ENCODE measurements around the gene GIMAP5.

GRCh38 chr7:150755473-150756099 is 18.4 kb downstream of the GIMAP5 start:
- TF ChIP-seq, protein P1, sequence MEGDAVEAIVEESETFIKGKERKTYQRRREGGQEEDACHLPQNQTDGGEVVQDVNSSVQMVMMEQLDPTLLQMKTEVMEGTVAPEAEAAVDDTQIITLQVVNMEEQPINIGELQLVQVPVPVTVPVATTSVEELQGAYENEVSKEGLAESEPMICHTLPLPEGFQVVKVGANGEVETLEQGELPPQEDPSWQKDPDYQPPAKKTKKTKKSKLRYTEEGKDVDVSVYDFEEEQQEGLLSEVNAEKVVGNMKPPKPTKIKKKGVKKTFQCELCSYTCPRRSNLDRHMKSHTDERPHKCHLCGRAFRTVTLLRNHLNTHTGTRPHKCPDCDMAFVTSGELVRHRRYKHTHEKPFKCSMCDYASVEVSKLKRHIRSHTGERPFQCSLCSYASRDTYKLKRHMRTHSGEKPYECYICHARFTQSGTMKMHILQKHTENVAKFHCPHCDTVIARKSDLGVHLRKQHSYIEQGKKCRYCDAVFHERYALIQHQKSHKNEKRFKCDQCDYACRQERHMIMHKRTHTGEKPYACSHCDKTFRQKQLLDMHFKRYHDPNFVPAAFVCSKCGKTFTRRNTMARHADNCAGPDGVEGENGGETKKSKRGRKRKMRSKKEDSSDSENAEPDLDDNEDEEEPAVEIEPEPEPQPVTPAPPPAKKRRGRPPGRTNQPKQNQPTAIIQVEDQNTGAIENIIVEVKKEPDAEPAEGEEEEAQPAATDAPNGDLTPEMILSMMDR (IDR thresholded peaks at IDR 0.05), result no peak
- TF ChIP-seq EZH2 (IDR thresholded peaks at IDR 0.05), result no peak

Measured in neural progenitor cell (in vitro differentiated cells).